NT2/D1 (cell line): ENCODE measurements around the gene TBC1D24.

Source experiments
- SUZ12 ChIP-seq: IDR thresholded peaks from 2 replicates; pipeline ENCODE4 v1.6.1; 2011; ENCODE audit not compliant: insufficient read length, insufficient read depth; ENCODE audit errors: extremely low read depth
- YY1 ChIP-seq: IDR thresholded peaks from 2 replicates; pipeline ENCODE4 v1.6.1; 2011; ENCODE audit not compliant: insufficient read length, insufficient read depth
- ZNF274 ChIP-seq: IDR thresholded peaks from 2 replicates; pipeline ENCODE4 v1.6.1; 2011; ENCODE audit warnings: mild to moderate bottlenecking, low read depth, low read length

DNA sequence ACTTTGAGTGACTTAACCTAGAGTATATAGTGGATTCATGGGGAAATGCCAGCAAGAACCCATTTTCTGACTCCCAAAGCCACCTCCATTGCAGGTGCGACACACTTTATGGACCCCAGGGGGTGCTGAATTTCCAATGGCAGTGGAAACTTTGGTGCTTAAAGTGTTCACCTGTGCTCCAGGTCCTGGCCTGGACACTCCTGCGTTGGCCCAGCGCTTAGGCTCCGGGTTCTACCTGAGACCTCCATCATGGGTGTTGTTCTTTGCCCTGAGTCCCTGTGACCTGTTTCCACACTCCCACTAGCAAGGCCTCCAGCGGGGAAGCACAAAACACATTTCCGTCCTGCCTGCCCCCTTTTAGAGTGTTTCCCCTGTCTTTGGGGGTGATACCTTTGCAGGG, 42.6 kb upstream of the TBC1D24 start:
- TF ChIP-seq ZNF274 = no peak
- no peak for TF ChIP-seq SUZ12
- TF ChIP-seq YY1 = no peak
